IMR-90 (cell line): ENCODE data around the gene NDUFA13. TPM values are rescaled to one million over a fixed set of nuclear protein-coding genes. Genes with fewer than 3 reads are reported as not detected.

Experiments
- ATAC-seq: fragments of 200-7000 bp; cut with Tn5 transposase; 2 replicates; pipeline ENCODE4 v1.9.1; 2020; ENCODE audit warnings: low read depth, mild to moderate bottlenecking, moderate library complexity
- BruUV-seq: library from RNA; stranded (reverse); fragments of 400-500 nt; replicated peaks from 2 replicates; lab custom pipeline; 2021; lab: Mats Ljungman, UMichigan
- CTCF ChIA-PET: fragments of 300-600 bp; formaldehyde crosslinking; extraction: SDS; loops from one replicate; lab custom pipeline; 2021; ENCODE audit warnings: antibody characterized with exemption; lab: Yijun Ruan, JAX
- POLR2A ChIA-PET: fragments of 300-600 bp; sonication (Branson Sonifier 250); formaldehyde crosslinking; loops from one replicate; lab custom pipeline; 2022; ENCODE audit warnings: antibody characterized with exemption; ENCODE audit not compliant: unreplicated experiment; lab: Charles Lee
- DNase-seq: peaks from one replicate; pipeline ENCODE4 v3.0.0; 2013
- H2AFZ ChIP-seq: replicated peaks from 2 replicates; pipeline ENCODE3; 2013; ENCODE audit warnings: low read length, mild to moderate bottlenecking; ENCODE audit not compliant: poor library complexity
- H2AK5ac ChIP-seq: 2 replicates; pipeline ENCODE4 v1.6.1; 2013; ENCODE audit warnings: low read depth, low read length, inconsistent platforms
- H2AK9ac ChIP-seq: replicated peaks from 2 replicates; pipeline ENCODE3; 2013; ENCODE audit warnings: mild to moderate bottlenecking, low read depth, low read length, moderate library complexity; ENCODE audit not compliant: poor library complexity
- H2BK120ac ChIP-seq: 2 replicates; pipeline ENCODE4 v1.6.1; 2013; ENCODE audit warnings: low read depth, low read length, inconsistent platforms
- H2BK15ac ChIP-seq: 3 replicates; pipeline ENCODE4 v1.6.1; 2013; ENCODE audit warnings: low read depth, low read length, inconsistent platforms
- H2BK20ac ChIP-seq: 2 replicates; pipeline ENCODE4 v1.6.1; 2013; ENCODE audit warnings: low read depth, mild to moderate bottlenecking, inconsistent platforms, low read length, moderate library complexity
- H2BK5ac ChIP-seq: 2 replicates; pipeline ENCODE4 v1.6.1; 2013; ENCODE audit warnings: mild to moderate bottlenecking, low read depth, low read length, inconsistent platforms; ENCODE audit not compliant: poor library complexity, severe bottlenecking
- H3K14ac ChIP-seq: replicated peaks from 2 replicates; pipeline ENCODE4 v1.6.1; 2013; ENCODE audit warnings: low read depth, low read length, inconsistent platforms
- H3K18ac ChIP-seq: 2 replicates; pipeline ENCODE4 v1.6.1; 2013; ENCODE audit warnings: low read depth, low read length, control low read depth
- H3K23ac ChIP-seq: 2 replicates; pipeline ENCODE4 v1.6.1; 2013; ENCODE audit warnings: low read depth, low read length, inconsistent platforms
- H3K27ac ChIP-seq: 2 replicates; pipeline ENCODE4 v1.5.1; 2013; ENCODE audit warnings: mild to moderate bottlenecking, control low read depth, low read length; ENCODE audit not compliant: insufficient read depth
- H3K27me3 ChIP-seq: 2 replicates; pipeline ENCODE4 v1.6.1; 2013; ENCODE audit warnings: low read length; ENCODE audit not compliant: control insufficient read depth, insufficient read depth
- H3K36me3 ChIP-seq: 2 replicates; pipeline ENCODE4 v1.6.1; 2013; ENCODE audit warnings: low read length, mixed read lengths; ENCODE audit not compliant: control insufficient read depth, insufficient read depth
- H3K4ac ChIP-seq: 2 replicates; pipeline ENCODE4 v1.6.1; 2013; ENCODE audit warnings: low read depth, low read length, inconsistent platforms
- H3K4me1 ChIP-seq: 2 replicates; pipeline ENCODE4 v1.6.1; 2013; ENCODE audit warnings: low read length, mixed read lengths; ENCODE audit not compliant: control insufficient read depth, insufficient read depth
- H3K4me2 ChIP-seq: 2 replicates; pipeline ENCODE4 v1.6.1; 2013; ENCODE audit warnings: low read depth, mild to moderate bottlenecking, control low read depth, low read length, moderate library complexity
- H3K4me3 ChIP-seq: 2 replicates; pipeline ENCODE4 v1.5.1; 2013; ENCODE audit warnings: low read depth, mild to moderate bottlenecking, control low read depth, low read length, moderate library complexity; ENCODE audit not compliant: insufficient read depth
- H3K56ac ChIP-seq: 2 replicates; pipeline ENCODE4 v1.6.1; 2013; ENCODE audit warnings: low read length, inconsistent platforms; ENCODE audit not compliant: insufficient read depth; ENCODE audit errors: extremely low read depth
- H3K79me1 ChIP-seq, 2 experiments: 2 replicates each; pipeline ENCODE4 v1.6.1; 2013; ENCODE audit warnings: low read length in 2 of 2, inconsistent platforms in 1 of 2, low read depth in 1 of 2
- H3K9ac ChIP-seq: 2 replicates; pipeline ENCODE4 v1.6.1; 2013; ENCODE audit warnings: low read depth, low read length, control low read depth
- H3K9me1 ChIP-seq: 2 replicates; pipeline ENCODE4 v1.6.1; 2013; ENCODE audit warnings: low read length, inconsistent platforms; ENCODE audit not compliant: insufficient read depth
- H3K9me3 ChIP-seq: 2 replicates; pipeline ENCODE4 v1.6.1; 2013; ENCODE audit warnings: low read length; ENCODE audit not compliant: control insufficient read depth, insufficient read depth
- H4K20me1 ChIP-seq: 2 replicates; pipeline ENCODE4 v1.6.1; 2013; ENCODE audit warnings: low read length, inconsistent platforms; ENCODE audit not compliant: insufficient read depth
- H4K5ac ChIP-seq: 2 replicates; pipeline ENCODE4 v1.6.1; 2013; ENCODE audit warnings: mild to moderate bottlenecking, low read depth, low read length, control low read depth
- H4K8ac ChIP-seq, 2 experiments: 2 replicates each; pipeline ENCODE4 v1.6.1; 2013; ENCODE audit warnings: low read depth in 2 of 2, low read length in 2 of 2, control low read depth in 1 of 2, inconsistent platforms in 1 of 2
- H4K91ac ChIP-seq: 2 replicates; pipeline ENCODE4 v1.6.1; 2013; ENCODE audit warnings: low read depth, low read length, inconsistent platforms; ENCODE audit not compliant: insufficient read depth
- BHLHE40 ChIP-seq: fragments of 150-350 bp; IDR thresholded peaks from 2 replicates; pipeline ENCODE4 v1.6.1; 2016; ENCODE audit warnings: mild to moderate bottlenecking, low read depth, low read length
- CHD1 ChIP-seq: IDR thresholded peaks from 2 replicates; pipeline ENCODE4 v1.6.1; 2012; ENCODE audit warnings: low read depth, low read length, improper control_type of control experiment
- CTCF ChIP-seq: conservative IDR thresholded peaks from 2 replicates; pipeline ENCODE4 v1.5.1; 2012; ENCODE audit warnings: mild to moderate bottlenecking, low read depth, low read length, improper control_type of control experiment
- FOS ChIP-seq: fragments of 150-350 bp; IDR thresholded peaks from 2 replicates; pipeline ENCODE4 v1.6.1; 2016; ENCODE audit warnings: low read depth, low read length
- MAZ ChIP-seq: IDR thresholded peaks from 2 replicates; pipeline ENCODE4 v1.6.1; 2012; ENCODE audit warnings: low read depth, mild to moderate bottlenecking, low read length, improper control_type of control experiment, moderate library complexity, borderline replicate concordance
- MXI1 ChIP-seq: IDR thresholded peaks from 2 replicates; pipeline ENCODE4 v1.6.1; 2012; ENCODE audit warnings: low read depth, mild to moderate bottlenecking, low read length, moderate library complexity, borderline replicate concordance
- NFE2L2 ChIP-seq: fragments of 150-350 bp; IDR thresholded peaks from 2 replicates; pipeline ENCODE4 v1.6.1; 2016; ENCODE audit warnings: low read depth, mild to moderate bottlenecking, low read length
- POLR2A ChIP-seq: IDR thresholded peaks from 2 replicates; pipeline ENCODE4 v1.6.1; 2012; ENCODE audit warnings: mild to moderate bottlenecking, low read depth, low read length
- RCOR1 ChIP-seq: IDR thresholded peaks from 2 replicates; pipeline ENCODE4 v1.6.1; 2012; ENCODE audit warnings: mild to moderate bottlenecking, low read length, improper control_type of control experiment; ENCODE audit not compliant: insufficient replicate concordance
- RFX5 ChIP-seq: IDR thresholded peaks from 2 replicates; pipeline ENCODE4 v1.8.0; 2012; ENCODE audit warnings: low read depth, mild to moderate bottlenecking, low read length, moderate library complexity
- SMC3 ChIP-seq: fragments of 150-350 bp; IDR thresholded peaks from 2 replicates; pipeline ENCODE4 v1.6.1; 2016; ENCODE audit warnings: low read depth, mild to moderate bottlenecking, antibody characterized with exemption, low read length, moderate library complexity
- USF2 ChIP-seq: fragments of 150-350 bp; IDR thresholded peaks from 2 replicates; pipeline ENCODE4 v1.6.1; 2017; ENCODE audit warnings: mild to moderate bottlenecking, antibody characterized with exemption, low read length, low read depth
- whole genome bisulfite sequencing, 2 experiments: methylation state at CpG; one replicate each; pipeline versions ENCODE4 v1.1.5 to v1.1.7; 2013; ENCODE audit warnings: missing lambda C conversion rate in 2 of 2; ENCODE audit not compliant: insufficient read length in 1 of 2; ENCODE audit errors: extremely low coverage in 2 of 2; 5-methylcytosine and 5-hydroxymethylcytosine counted together
- dilution Hi-C: fragments of 300-500 bp; cut with HindIII; formaldehyde crosslinking; loops from one replicate; pipeline ENCODE4 v1.14.3; 2018; ENCODE audit warnings: low sequenced_read_pairs; ENCODE audit not compliant: unreplicated experiment
- in situ Hi-C: fragments of 300-500 bp; cut with MboI; formaldehyde crosslinking; loops from 3 replicates; pipeline ENCODE4 v1.14.3; 2019; ENCODE audit warnings: low sequenced_read_pairs, inconsistent platforms, mixed read lengths
- intact Hi-C: fragments of 100-400 bp; cut with micrococcal nuclease; formaldehyde crosslinking; loops from 2 replicates; pipeline ENCODE4 v1.10.0; 2022
- polyA plus RNA-seq, 3 experiments: library from polyadenylated mRNA; depleted of rRNA; stranded (reverse); fragments of >200 nt; gene quantifications; 2 replicates each; pipeline ENCODE4 v1.2.3, GENCODE V29; 2012; ENCODE audit warnings: low replicate concordance in 1 of 3
- total RNA-seq: library from RNA; depleted of rRNA; stranded (reverse); fragments of >200 nt; gene quantifications from 2 replicates; pipeline ENCODE4 v1.2.3, GENCODE V29; 2012

Gene NDUFA13
- total and polyA plus RNA-seq, 2 of the 4 experiments (the other 2 are of a cell fraction) = 30.6 to 667 TPM

GRCh38 chr19:19559931-19560330 is 43.9 kb downstream of the NDUFA13 start (continued):
- TF ChIP-seq CHD1 (no peak), NFE2L2 (no peak)

GRCh38 chr19:19561946-19562664 is 46.1 kb downstream of the NDUFA13 start:
- TF ChIP-seq NFE2L2 = no peak
- no peak for TF ChIP-seq BHLHE40
- no peak for TF ChIP-seq CTCF
- no peak for TF ChIP-seq USF2
- no peak for TF ChIP-seq FOS
- TF ChIP-seq RCOR1 = no peak
- TF ChIP-seq RFX5 = no peak
- no peak for TF ChIP-seq SMC3
- TF ChIP-seq MAZ = no peak
- no peak for TF ChIP-seq POLR2A
- no peak for TF ChIP-seq MXI1
- TF ChIP-seq CHD1 = no peak
- no peaks in the 10 kb centered on the region; the same call in 1 of the 2 replicates for H4K20me1 ChIP-seq
- no peak overlapping the region for H2AK9ac ChIP-seq
- 78% methylated on average over 5 of the region's 26 CpGs; no CpG with 5 or more reads in 1 of the 2 experiments for WGBS, 2 experiments
- no TSS peak for BruUV-seq
- no peak overlapping the region for H3K4ac ChIP-seq
- no peak overlapping the region for H3K27ac ChIP-seq
- no peak overlapping the region for H3K4me3 ChIP-seq
- no peaks in the 10 kb centered on the region for H3K9me3 ChIP-seq
- no peak overlapping the region for H3K23ac ChIP-seq
- no peak for DNase-seq
- no peak for ATAC-seq
- H4K8ac ChIP-seq = no peak overlapping the region
- H2BK5ac ChIP-seq = no peak overlapping the region
- intact Hi-C loops = no loop called here
- H2AFZ ChIP-seq = no peak overlapping the region
- no peak overlapping the region for H4K91ac ChIP-seq
- no peaks in the 10 kb centered on the region; the same call in 1 of the 2 replicates for H3K9me1 ChIP-seq
- dilution Hi-C loops = no loop called here
- no peak overlapping the region for H2BK15ac ChIP-seq
- ChIA-PET POLR2A (no interaction called here), CTCF (no interaction called here)
- no peak overlapping the region for H4K5ac ChIP-seq
- H2BK20ac ChIP-seq = no peak overlapping the region
- H3K36me3 ChIP-seq = no peaks in the 10 kb centered on the region
- H3K14ac ChIP-seq = no peak overlapping the region
- H3K9ac ChIP-seq = no peak overlapping the region
- H3K27me3 ChIP-seq = no peaks in the 10 kb centered on the region
- H2BK120ac ChIP-seq = no peak overlapping the region
- no peaks in the 10 kb centered on the region for H3K79me1 ChIP-seq
- no peak overlapping the region for H2AK5ac ChIP-seq
- peaks cover 4% of the 10 kb centered on the region for H3K4me1 ChIP-seq
- no peak overlapping the region for H3K4me2 ChIP-seq
- H3K56ac ChIP-seq = no peak overlapping the region
- in situ Hi-C loops = no loop called here
- H3K18ac ChIP-seq = no peak overlapping the region
